GM10248 (cell line): ENCODE measurements around the gene NUDT8.
"Not testable (repeated sequence)": the region's sequence is repeated elsewhere in the genome, so short reads cannot be mapped to it uniquely, and the experiment has no call there.

Experiments
- CTCF ChIA-PET: fragments of 300-600 bp; sonication (Branson Sonifier 250); formaldehyde crosslinking; extraction: SDS; loops from one replicate; lab custom pipeline; 2021; ENCODE audit warnings: antibody characterized with exemption; lab: Yijun Ruan, JAX
- POLR2A ChIA-PET: fragments of 350-650 bp; sonication (Branson Sonifier 250); formaldehyde crosslinking; extraction: SDS; loops from one replicate; lab custom pipeline; 2020; ENCODE audit warnings: antibody characterized with exemption; lab: Yijun Ruan, JAX
- DNase-seq: peaks from one replicate; pipeline ENCODE4 v3.0.0; 2012; ENCODE audit errors: extremely low spot score
- CTCF ChIP-seq: IDR thresholded peaks from 2 replicates; pipeline ENCODE4 v1.5.1; 2012; ENCODE audit warnings: mild to moderate bottlenecking, low read depth; ENCODE audit errors: extremely low read depth, missing control alignments, control extremely low read depth

The NUDT8 gene

GRCh38 chr11:67592880-67593564 lies 36.7 kb downstream of the NUDT8 start:
- TF ChIP-seq CTCF: no peak
- no peak for DNase-seq
- ChIA-PET POLR2A (interaction anchor here (0.6 kb wide), 1 partner anchor 23 kb away, joined by 3 read pairs; no protein-coding TSS in a partner anchor), CTCF (interaction anchor here (1.7 to 5.2 kb wide), 2 partner anchors 10 to 16 kb away, joined by 4 to 24 read pairs; partner anchors contain the start of gene GSTP1)

GRCh38 chr11:67588899-67589415 lies 40.8 kb downstream of the NUDT8 start:
- CTCF ChIA-PET: not testable (repeated sequence)

GRCh38 chr11:67588136-67588503 lies 41.6 kb downstream of the NUDT8 start:
- POLR2A ChIA-PET: interaction anchor here (0.9 to 1.0 kb wide), 2 partner anchors 15 to 42 kb away, joined by 3 read pairs; partner anchors contain the start of gene NUDT8
- TF ChIP-seq CTCF: no peak
- DNase-seq: no peak
- CTCF ChIA-PET: interaction anchor here (1.1 to 1.7 kb wide), 3 partner anchors 10 to 42 kb away, joined by 3 to 4 read pairs (median 4); partner anchors contain the start of gene NUDT8

More at GRCh38 chr11:67588899-67589415, 40.8 kb downstream of the NUDT8 start:
- POLR2A ChIA-PET: interaction anchor here (0.9 kb wide), 1 partner anchor 16 kb away, joined by 3 read pairs; no protein-coding TSS in a partner anchor
- not testable (repeated sequence) for DNase-seq

- TF ChIP-seq CTCF: no peak
These were observed 43.0 kb downstream of the NUDT8 start for GRCh38 chr11:67586568-67587250.

GRCh38 chr11:67585911-67586310 lies 43.8 kb downstream of the NUDT8 start:
- CTCF ChIA-PET: interaction anchor here (0.6 to 3.9 kb wide), 3 partner anchors 18 to 44 kb away, joined by 3 to 28 read pairs (median 4); partner anchors contain the start of gene NUDT8

More at GRCh38 chr11:67586568-67587250, 43.0 kb downstream of the NUDT8 start:
- DNase-seq: no peak
- ChIA-PET CTCF (interaction anchor here (0.9 to 1.8 kb wide), 3 partner anchors 9 to 28 kb away, joined by 3 to 4 read pairs (median 4); no protein-coding TSS in a partner anchor), POLR2A (no interaction called here)

More at GRCh38 chr11:67585911-67586310, 43.8 kb downstream of the NUDT8 start:
- no peak for TF ChIP-seq CTCF
- no peak for DNase-seq
- POLR2A ChIA-PET: interaction anchor here (1.4 kb wide), 1 partner anchor 27 kb away, joined by 5 read pairs; no protein-coding TSS in a partner anchor
